H9 (cell line): ENCODE data around the gene CCSER1. TPM values are rescaled to one million over a fixed set of nuclear protein-coding genes. Genes with fewer than 3 reads are reported as not detected.

Experiments
- DNase-seq: peaks from one replicate; pipeline ENCODE4 v3.0.0-alpha.2; 2017
- H2AFZ ChIP-seq: one replicate; pipeline ENCODE4 v1.6.1; 2013; ENCODE audit warnings: mild to moderate bottlenecking, low read length, control low read depth, moderate library complexity
- H2AK5ac ChIP-seq: 2 replicates; pipeline ENCODE4 v1.6.1; 2013; ENCODE audit warnings: low read length, control low read depth, mixed read lengths; ENCODE audit not compliant: insufficient read length
- H2BK120ac ChIP-seq: one replicate; pipeline ENCODE4 v1.6.1; 2013; ENCODE audit warnings: low read depth, mild to moderate bottlenecking, low read length, control low read depth, inconsistent platforms; ENCODE audit not compliant: poor library complexity, severe bottlenecking
- H2BK12ac ChIP-seq: 2 replicates; pipeline ENCODE4 v1.6.1; 2013; ENCODE audit warnings: low read length, control low read depth, mixed read lengths, low read depth; ENCODE audit not compliant: insufficient read length
- H2BK15ac ChIP-seq: 2 replicates; pipeline ENCODE4 v1.6.1; 2013; ENCODE audit warnings: low read depth, low read length, control low read depth
- H2BK20ac ChIP-seq: one replicate; pipeline ENCODE4 v1.6.1; 2013; ENCODE audit warnings: low read depth, mild to moderate bottlenecking, low read length, control low read depth, inconsistent platforms; ENCODE audit not compliant: poor library complexity, severe bottlenecking
- H2BK5ac ChIP-seq: 2 replicates; pipeline ENCODE4 v1.6.1; 2013; ENCODE audit warnings: low read length, control low read depth, mixed read lengths; ENCODE audit not compliant: insufficient read length
- H3K14ac ChIP-seq: 2 replicates; pipeline ENCODE4 v1.6.1; 2013; ENCODE audit warnings: low read length, control low read depth; ENCODE audit not compliant: insufficient read depth
- H3K18ac ChIP-seq: 2 replicates; pipeline ENCODE4 v1.6.1; 2013; ENCODE audit warnings: low read depth, mild to moderate bottlenecking, mixed read lengths, low read length, control low read depth; ENCODE audit not compliant: insufficient read length
- H3K23ac ChIP-seq: 2 replicates; pipeline ENCODE4 v1.6.1; 2013; ENCODE audit warnings: low read length, control low read depth, mixed read lengths, low read depth; ENCODE audit not compliant: insufficient read length
- H3K23me2 ChIP-seq: 2 replicates; pipeline ENCODE4 v1.6.1; 2013; ENCODE audit warnings: low read depth, mild to moderate bottlenecking, mixed read lengths, low read length, control low read depth; ENCODE audit not compliant: insufficient read length, poor library complexity, severe bottlenecking
- H3K27ac ChIP-seq: 2 replicates; pipeline ENCODE4 v1.5.1; 2013; ENCODE audit warnings: low read length, control low read depth, mixed read lengths, low read depth; ENCODE audit not compliant: insufficient read length
- H3K27me3 ChIP-seq: 2 replicates; pipeline ENCODE4 v1.6.1; 2013; ENCODE audit warnings: low read length, control low read depth, inconsistent platforms; ENCODE audit not compliant: insufficient read depth
- H3K4ac ChIP-seq: 2 replicates; pipeline ENCODE4 v1.6.1; 2013; ENCODE audit warnings: low read depth, mild to moderate bottlenecking, control low read depth, inconsistent platforms, low read length, moderate library complexity
- H3K4me1 ChIP-seq: 2 replicates; pipeline ENCODE4 v1.6.1; 2013; ENCODE audit warnings: low read length, control low read depth, inconsistent platforms; ENCODE audit not compliant: insufficient read depth
- H3K4me2 ChIP-seq: 2 replicates; pipeline ENCODE4 v1.6.1; 2013; ENCODE audit warnings: low read length, control low read depth, mixed read lengths; ENCODE audit not compliant: insufficient read length, insufficient read depth
- H3K56ac ChIP-seq: 2 replicates; pipeline ENCODE4 v1.6.1; 2013; ENCODE audit warnings: low read depth, mild to moderate bottlenecking, mixed read lengths, low read length, control low read depth; ENCODE audit not compliant: insufficient read length
- H3K79me1 ChIP-seq: 2 replicates; pipeline ENCODE4 v1.6.1; 2013; ENCODE audit warnings: low read depth, mild to moderate bottlenecking, moderate library complexity, low read length, control low read depth, inconsistent platforms; ENCODE audit not compliant: insufficient read depth, poor library complexity, severe bottlenecking
- H3K79me2 ChIP-seq: 2 replicates; pipeline ENCODE4 v1.6.1; 2013; ENCODE audit warnings: low read length, control low read depth, inconsistent platforms; ENCODE audit not compliant: insufficient read depth
- H3K9ac ChIP-seq: 2 replicates; pipeline ENCODE4 v1.6.1; 2013; ENCODE audit warnings: low read length, control low read depth, mixed read lengths; ENCODE audit not compliant: insufficient read length; ENCODE audit errors: extremely low read depth
- H3K9me3 ChIP-seq: one replicate; pipeline ENCODE4 v1.6.1; 2013; ENCODE audit warnings: low read depth, low read length, inconsistent platforms; ENCODE audit not compliant: control insufficient read depth
- H3T11ph ChIP-seq: one replicate; pipeline ENCODE4 v1.6.1; 2013; ENCODE audit warnings: mild to moderate bottlenecking, low read length, control low read depth, inconsistent platforms
- H4K20me1 ChIP-seq: one replicate; pipeline ENCODE4 v1.6.1; 2013; ENCODE audit not compliant: control insufficient read depth, insufficient read length, insufficient read depth
- H4K5ac ChIP-seq: 2 replicates; pipeline ENCODE4 v1.6.1; 2013; ENCODE audit warnings: low read depth, mild to moderate bottlenecking, mixed read lengths, low read length, control low read depth; ENCODE audit not compliant: insufficient read length
- H4K8ac ChIP-seq: replicated peaks from 2 replicates; pipeline ENCODE4 v1.6.1; 2013; ENCODE audit warnings: low read length, control low read depth, mixed read lengths, low read depth; ENCODE audit not compliant: insufficient read length
- H4K91ac ChIP-seq: 2 replicates; pipeline ENCODE4 v1.6.1; 2013; ENCODE audit warnings: low read depth, mild to moderate bottlenecking, moderate library complexity, mixed read lengths, low read length, control low read depth; ENCODE audit not compliant: insufficient read length
- H3K27ac Mint-ChIP-seq, 3 experiments: 2 replicates in 2 of 3; 3 replicates in 1 of 3; pipeline ENCODE4 v1.8.0; 2020 to 2021; ENCODE audit warnings: mixed read lengths in 3 of 3, mild to moderate bottlenecking in 1 of 3, moderate library complexity in 1 of 3
- H3K27me3 Mint-ChIP-seq: 2 replicates; pipeline ENCODE4 v1.8.0; 2021; ENCODE audit warnings: low read depth, mild to moderate bottlenecking, moderate library complexity, mixed read lengths
- H3K36me3 Mint-ChIP-seq, 3 experiments: 2 replicates in 2 of 3; 3 replicates in 1 of 3; pipeline ENCODE4 v1.8.0; 2020 to 2021; ENCODE audit warnings: low read depth in 3 of 3, mixed read lengths in 3 of 3; ENCODE audit not compliant: insufficient read depth in 1 of 3
- H3K4me1 Mint-ChIP-seq, 2 experiments: 2 replicates each; pipeline ENCODE4 v1.8.0; 2020; ENCODE audit warnings: mixed read lengths in 2 of 2
- H3K4me3 Mint-ChIP-seq, 2 experiments: 2 replicates in 1 of 2; 3 replicates in 1 of 2; pipeline ENCODE4 v1.8.0; 2020 to 2021; ENCODE audit warnings: mild to moderate bottlenecking in 2 of 2, mixed read lengths in 2 of 2, moderate library complexity in 1 of 2
- H3K9me3 Mint-ChIP-seq, 2 experiments: 2 replicates in 1 of 2; 3 replicates in 1 of 2; pipeline ENCODE4 v1.8.0; 2020; ENCODE audit warnings: mild to moderate bottlenecking in 2 of 2, mixed read lengths in 2 of 2, moderate library complexity in 1 of 2
- CTCF ChIP-seq: fragments of 200-600 bp; sonication (generic); conservative IDR thresholded peaks from 3 replicates; pipeline ENCODE4 v1.8.0; 2021; ENCODE audit warnings: antibody characterized with exemption, mild to moderate bottlenecking
- total RNA-seq: library from RNA; stranded (reverse); gene quantifications from 2 replicates; pipeline ENCODE4 v1.2.1, GENCODE V29; 2021

Gene CCSER1
- total RNA-seq, 1 experiment from 2014 or later = 0.37 TPM

- Histone ChIP-seq H3K18ac (no peak overlapping the region), H2BK120ac (no peak overlapping the region), H3K56ac (no peak overlapping the region), H3K9ac (no peak overlapping the region), H2BK12ac (no peak overlapping the region), H3K79me2 (no peaks in the 10 kb centered on the region), H2BK20ac (no peak overlapping the region), H2BK5ac (no peak overlapping the region), H4K20me1 (no peaks in the 10 kb centered on the region), H3K27ac (no peak overlapping the region), H3K4ac (no peak overlapping the region), H2AK5ac (no peak overlapping the region), H4K91ac (no peak overlapping the region), H4K8ac (no peak overlapping the region), H3K9me3 (no peaks in the 10 kb centered on the region), H3K79me1 (no peaks in the 10 kb centered on the region), H3K27me3 (no peaks in the 10 kb centered on the region), H4K5ac (no peak overlapping the region), H3K23me2 (no peaks in the 10 kb centered on the region), H2AFZ (no peak overlapping the region), H3K23ac (no peak overlapping the region), H3K4me1 (no peaks in the 10 kb centered on the region), H3K4me2 (no peak overlapping the region), H3K14ac (no peak overlapping the region), H2BK15ac (no peak overlapping the region), H3T11ph (no peak overlapping the region)
- TF ChIP-seq CTCF = no peak
- H3K4me3 Mint-ChIP-seq = no peak overlapping the region
- H3K27ac Mint-ChIP-seq = no peak overlapping the region; a peak in 1 of 7 replicates
- peaks cover 6 to 7% of the 10 kb centered on the region in 2 experiments for H3K9me3 Mint-ChIP-seq
- H3K4me1 Mint-ChIP-seq = peaks cover 6 to 8% of the 10 kb centered on the region in 2 experiments; a peak in 3 of 4 replicates
- peaks cover 2 to 13% (median 9%) of the 10 kb centered on the region in 3 experiments; a peak in 6 of 7 replicates for H3K36me3 Mint-ChIP-seq
- DNase-seq = no peak
- H3K27me3 Mint-ChIP-seq = no peaks in the 10 kb centered on the region
Observed at GRCh38 chr4:91118597-91118996, 991.4 kb downstream of the CCSER1 start.
